GM18520 (cell line): ENCODE results near the gene FZD1.

Source experiments
- ATAC-seq: cut with Tn5 transposase; IDR thresholded peaks from one replicate; pipeline ENCODE4 v1.9.1; 2021; ENCODE audit not compliant: unreplicated experiment

FZD1 gene

GRCh38 chr7:91264046-91264923 lies at the start of gene FZD1:
TSS of gene FZD1 (plus strand) at chr7:91264433. CDS start at chr7:91264881, 448 bp downstream.
- peak; percentile 89 for ATAC-seq

GRCh38 chr7:91226411-91226810 lies 37.8 kb upstream of the FZD1 start:
- no peak for ATAC-seq

- no peak for ATAC-seq
Measured at GRCh38 chr7:91228327-91228726, 35.9 kb upstream of the FZD1 start.

GRCh38 chr7:91228927-91229558 lies 35.2 kb upstream of the FZD1 start:
- no peak for ATAC-seq

GRCh38 chr7:91230100-91230499 lies 34.1 kb upstream of the FZD1 start:
- no peak for ATAC-seq

- no peak for ATAC-seq
Measured at GRCh38 chr7:91230503-91230902, 33.7 kb upstream of the FZD1 start.

- no peak for ATAC-seq
Measured at GRCh38 chr7:91233212-91233611, 31.0 kb upstream of the FZD1 start.

- no peak for ATAC-seq
Measured at GRCh38 chr7:91235211-91235832, 28.9 kb upstream of the FZD1 start.

GRCh38 chr7:91239171-91239604 lies 25.0 kb upstream of the FZD1 start:
- no peak for ATAC-seq

GRCh38 chr7:91239772-91240171 lies 24.5 kb upstream of the FZD1 start:
- no peak for ATAC-seq

GRCh38 chr7:91240376-91240941 lies 23.8 kb upstream of the FZD1 start:
- no peak for ATAC-seq

GRCh38 chr7:91242097-91242844 lies 22.0 kb upstream of the FZD1 start:
- no peak for ATAC-seq

- no peak for ATAC-seq
Measured at GRCh38 chr7:91243591-91244301, 20.5 kb upstream of the FZD1 start.

- ATAC-seq = no peak
Measured at GRCh38 chr7:91247500-91247899, 16.7 kb upstream of the FZD1 start.

- ATAC-seq = no peak
Measured at GRCh38 chr7:91248996-91249395, 15.2 kb upstream of the FZD1 start.

GRCh38 chr7:91249506-91250233 lies 14.6 kb upstream of the FZD1 start:
- ATAC-seq = no peak

GRCh38 chr7:91250706-91251105 lies 13.5 kb upstream of the FZD1 start:
- ATAC-seq = no peak

- no peak for ATAC-seq
Measured at GRCh38 chr7:91251877-91252276, 12.4 kb upstream of the FZD1 start.

GRCh38 chr7:91263384-91264045 lies 718 bp upstream of the FZD1 start:
- no peak for ATAC-seq
